ENCODE results near the gene DPCD. TPM values are rescaled to one million over a fixed set of nuclear protein-coding genes. Genes with fewer than 3 reads are reported as not detected.

The DPCD gene
- polyA plus RNA-seq, 1 donor from 2014 or later = 234 TPM

DNA sequence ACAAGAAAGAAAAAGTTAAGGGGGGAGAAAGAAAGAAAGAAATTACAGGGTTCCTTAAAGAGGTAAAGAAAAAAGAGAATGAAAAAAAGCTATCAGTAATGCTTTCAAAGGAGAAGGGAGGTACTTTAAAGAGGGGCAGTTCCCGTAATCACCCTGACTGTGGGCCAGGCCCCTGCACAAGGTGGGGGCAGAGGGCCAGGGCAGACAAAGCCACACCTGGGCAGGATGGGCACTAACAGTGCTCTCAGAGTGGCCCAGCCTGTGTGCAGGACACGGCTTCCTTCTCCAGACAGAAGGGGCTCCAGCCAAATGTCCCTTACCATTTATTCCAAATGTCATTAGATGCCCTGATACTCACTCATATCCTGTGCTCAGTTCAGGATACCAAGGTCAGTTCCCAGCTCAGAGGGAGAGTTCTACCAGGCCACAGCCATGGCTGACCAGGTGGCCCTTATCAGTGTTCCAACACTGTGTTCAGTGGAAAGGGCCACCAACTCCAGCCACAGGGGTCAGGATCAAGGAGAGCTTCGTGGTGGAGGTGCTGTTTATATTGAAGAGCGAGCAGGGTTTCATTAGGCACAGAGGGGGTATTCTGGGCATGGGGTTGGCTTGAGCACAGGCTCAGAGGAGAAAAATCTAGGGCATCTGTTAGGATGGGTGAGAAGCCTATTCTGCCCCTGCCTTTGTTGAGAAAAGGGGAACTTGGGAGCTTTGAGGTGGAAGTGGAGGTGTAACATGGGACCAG, 29.9 kb downstream of the DPCD start:
- no peak overlapping the region for H3K4me2 ChIP-seq (ENCODE audit: low read length)
- H3F3A ChIP-seq (ENCODE audit: insufficient read depth, low read length, poor library complexity, severe bottlenecking) = no peaks in the 10 kb centered on the region
- H3K4me3 ChIP-seq (ENCODE audit: low read length) = no peak overlapping the region
- no peak overlapping the region for H3K9ac ChIP-seq (ENCODE audit: low read length)
- H3K9me2 ChIP-seq (ENCODE audit: insufficient read depth, low read length) = no peaks in the 10 kb centered on the region
- no peak overlapping the region for H2AFZ ChIP-seq (ENCODE audit: low read depth, low read length)
- H3K27me3 ChIP-seq (ENCODE audit: insufficient read depth, low read depth, low read length) = peaks cover 9% of the 10 kb centered on the region
- H3K9me3 ChIP-seq (ENCODE audit: low read length) = no peaks in the 10 kb centered on the region
- H3K36me3 ChIP-seq (ENCODE audit: insufficient read depth, low read length) = no peaks in the 10 kb centered on the region
- H3K27ac ChIP-seq (ENCODE audit: low read length) = no peak overlapping the region
- no peaks in the 10 kb centered on the region for H4K20me1 ChIP-seq (ENCODE audit: insufficient read depth)
- no peak for TF ChIP-seq EP300 (conservative IDR thresholded peaks at IDR 0.05; ENCODE audit: poor library complexity, severe bottlenecking)
- TF ChIP-seq, protein P1, sequence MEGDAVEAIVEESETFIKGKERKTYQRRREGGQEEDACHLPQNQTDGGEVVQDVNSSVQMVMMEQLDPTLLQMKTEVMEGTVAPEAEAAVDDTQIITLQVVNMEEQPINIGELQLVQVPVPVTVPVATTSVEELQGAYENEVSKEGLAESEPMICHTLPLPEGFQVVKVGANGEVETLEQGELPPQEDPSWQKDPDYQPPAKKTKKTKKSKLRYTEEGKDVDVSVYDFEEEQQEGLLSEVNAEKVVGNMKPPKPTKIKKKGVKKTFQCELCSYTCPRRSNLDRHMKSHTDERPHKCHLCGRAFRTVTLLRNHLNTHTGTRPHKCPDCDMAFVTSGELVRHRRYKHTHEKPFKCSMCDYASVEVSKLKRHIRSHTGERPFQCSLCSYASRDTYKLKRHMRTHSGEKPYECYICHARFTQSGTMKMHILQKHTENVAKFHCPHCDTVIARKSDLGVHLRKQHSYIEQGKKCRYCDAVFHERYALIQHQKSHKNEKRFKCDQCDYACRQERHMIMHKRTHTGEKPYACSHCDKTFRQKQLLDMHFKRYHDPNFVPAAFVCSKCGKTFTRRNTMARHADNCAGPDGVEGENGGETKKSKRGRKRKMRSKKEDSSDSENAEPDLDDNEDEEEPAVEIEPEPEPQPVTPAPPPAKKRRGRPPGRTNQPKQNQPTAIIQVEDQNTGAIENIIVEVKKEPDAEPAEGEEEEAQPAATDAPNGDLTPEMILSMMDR (IDR thresholded peaks at IDR 0.05; ENCODE audit: poor library complexity, severe bottlenecking) = no peak
- no peak for TF ChIP-seq EZH2 (IDR thresholded peaks at IDR 0.05; ENCODE audit: borderline replicate concordance, insufficient read depth, low read length, poor library complexity, severe bottlenecking)
- no peak for TF ChIP-seq SMC3 (conservative IDR thresholded peaks at IDR 0.05; ENCODE audit: poor library complexity)
- no peak for TF ChIP-seq REST (IDR thresholded peaks at IDR 0.05; ENCODE audit: borderline replicate concordance)
- no peak for TF ChIP-seq POLR2AphosphoS5 (IDR thresholded peaks at IDR 0.05)
- H3K79me2 ChIP-seq (replicated peaks; ENCODE audit: insufficient read depth, low read length) = no peaks in the 10 kb centered on the region

DNA sequence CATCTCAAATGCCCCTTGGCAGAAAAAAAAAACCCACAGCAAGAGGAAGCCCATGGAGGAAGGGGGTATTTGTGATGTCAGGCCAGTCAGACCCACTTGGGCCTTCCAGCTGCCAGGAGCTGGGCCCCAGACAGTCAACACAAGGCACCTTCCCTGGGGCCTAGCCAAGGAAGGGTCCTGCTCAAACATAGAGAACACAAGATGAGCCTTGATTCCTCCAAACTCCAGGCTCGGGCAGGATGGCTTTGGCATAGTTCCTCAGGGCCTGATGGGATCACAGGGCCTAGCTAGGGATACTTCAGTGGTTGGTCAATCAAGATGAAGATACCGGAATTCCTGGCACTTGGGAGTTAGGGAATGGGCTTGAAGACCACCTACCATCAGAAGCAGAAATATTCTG, 30.8 kb downstream of the DPCD start:
- no peaks in the 10 kb centered on the region for H3K36me3 ChIP-seq (ENCODE audit: insufficient read depth, low read length)
- no peaks in the 10 kb centered on the region for H4K20me1 ChIP-seq (ENCODE audit: insufficient read depth)
- H3K79me2 ChIP-seq (replicated peaks; ENCODE audit: insufficient read depth, low read length) = no peaks in the 10 kb centered on the region
- H3K9me2 ChIP-seq (ENCODE audit: insufficient read depth, low read length) = no peaks in the 10 kb centered on the region
- no peak overlapping the region for H2AFZ ChIP-seq (ENCODE audit: low read depth, low read length)
- peaks cover 9% of the 10 kb centered on the region for H3K27me3 ChIP-seq (ENCODE audit: insufficient read depth, low read depth, low read length)
- no peaks in the 10 kb centered on the region for H3K9me3 ChIP-seq (ENCODE audit: low read length)
- TF ChIP-seq REST (IDR thresholded peaks at IDR 0.05; ENCODE audit: borderline replicate concordance) = no peak
- no peak for TF ChIP-seq EP300 (conservative IDR thresholded peaks at IDR 0.05; ENCODE audit: poor library complexity, severe bottlenecking)
- no peak for TF ChIP-seq TAF1 (IDR thresholded peaks at IDR 0.05; ENCODE audit: low read depth)
- no peak overlapping the region for H3K4me3 ChIP-seq (ENCODE audit: low read length)
- no peak overlapping the region for H3K27ac ChIP-seq (ENCODE audit: low read length)
- H3F3A ChIP-seq (ENCODE audit: insufficient read depth, low read length, poor library complexity, severe bottlenecking) = no peaks in the 10 kb centered on the region
- H3K4me2 ChIP-seq (ENCODE audit: low read length) = no peak overlapping the region
- no peak overlapping the region for H3K9ac ChIP-seq (ENCODE audit: low read length)

All from neural cell (in vitro differentiated cells).